Measurements from ENCODE around the gene MYCBPAP.

MYCBPAP gene

GRCh38 chr17:50469208-50469605, 39.0 kb upstream of the MYCBPAP start:
- no peak for TF ChIP-seq CTCF (IDR thresholded peaks at IDR 0.05)

DNA sequence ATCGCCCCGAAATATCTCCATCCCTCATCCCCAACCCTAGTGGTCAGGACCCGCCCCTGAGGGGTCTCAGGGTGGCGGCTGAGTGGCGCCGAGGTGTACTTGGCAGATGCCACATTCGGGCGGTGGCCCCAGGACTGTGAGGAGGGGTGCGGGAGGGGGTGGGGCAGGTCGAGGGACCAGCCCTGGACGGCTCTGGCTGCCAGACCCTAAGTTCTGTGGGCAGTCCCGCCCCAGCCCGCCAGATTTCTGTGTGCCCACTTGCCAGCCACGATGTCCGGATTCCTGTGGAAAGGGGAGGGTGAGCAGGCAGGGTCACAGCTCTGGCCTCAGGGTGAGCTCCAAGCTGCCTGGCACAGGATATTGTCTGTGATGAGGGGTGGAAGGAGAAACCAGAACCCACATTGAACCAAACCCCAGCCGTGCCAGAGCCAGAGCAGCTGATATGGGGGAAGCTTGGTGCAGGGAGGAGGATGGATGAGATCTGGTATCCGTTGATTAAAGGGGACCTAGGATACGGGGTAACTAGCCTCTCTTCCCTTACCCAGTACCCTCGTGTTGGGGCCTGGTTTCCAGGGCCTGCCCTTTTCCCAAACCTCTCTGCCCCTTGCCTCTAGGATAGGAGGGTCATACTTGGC, 38.5 kb upstream of the MYCBPAP start:
- no peak for TF ChIP-seq CTCF (IDR thresholded peaks at IDR 0.05)

GRCh38 chr17:50470426-50470825, 37.8 kb upstream of the MYCBPAP start:
- TF ChIP-seq CTCF (IDR thresholded peaks at IDR 0.05), result no peak

DNA sequence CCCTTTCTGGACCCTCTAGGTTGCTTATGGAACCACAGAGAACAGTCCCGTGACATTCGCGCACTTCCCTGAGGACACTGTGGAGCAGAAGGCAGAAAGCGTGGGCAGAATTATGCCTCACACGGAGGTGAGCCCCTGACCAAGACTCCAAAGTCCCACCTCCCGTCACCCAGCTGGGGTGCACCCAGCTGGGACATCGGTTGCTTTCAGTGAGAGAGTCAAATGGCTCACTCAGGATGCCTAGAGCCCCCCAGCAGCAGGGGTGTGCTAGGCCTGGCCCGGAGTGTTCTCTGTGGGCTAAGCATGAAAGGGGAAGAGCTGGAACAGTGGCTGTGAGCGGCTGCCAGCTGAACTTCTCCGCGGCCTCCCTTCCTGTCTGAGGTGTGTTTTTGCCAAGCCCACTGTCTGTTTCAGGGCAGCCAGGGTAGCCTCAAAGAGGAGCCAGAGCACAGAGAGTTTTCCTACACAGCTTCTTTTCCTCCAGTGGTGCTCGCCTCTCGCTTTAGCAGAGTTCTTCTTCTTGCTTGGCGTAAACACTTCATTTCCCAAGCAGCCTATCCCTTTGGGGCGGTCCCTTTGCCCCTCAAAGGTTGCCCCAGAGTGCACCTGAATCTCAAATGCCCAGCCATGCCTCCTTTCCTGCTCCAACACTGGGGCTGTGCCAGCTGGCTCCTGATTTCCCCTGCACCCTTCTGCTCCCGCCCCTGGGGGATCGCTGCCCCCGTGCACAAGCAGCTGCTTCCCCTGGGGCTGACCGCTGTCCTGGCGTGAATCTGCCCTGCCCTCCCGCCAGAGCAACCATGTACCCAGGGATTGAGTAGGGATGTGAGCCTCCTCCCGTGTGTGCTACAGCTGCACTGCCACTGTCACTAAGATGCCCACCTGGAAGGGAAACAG, 37.0 kb upstream of the MYCBPAP start:
- TF ChIP-seq CTCF (IDR thresholded peaks at IDR 0.05), result no peak

- no peak for TF ChIP-seq CTCF (IDR thresholded peaks at IDR 0.05)
These were observed 36.0 kb upstream of the MYCBPAP start for GRCh38 chr17:50472286-50472685.

DNA sequence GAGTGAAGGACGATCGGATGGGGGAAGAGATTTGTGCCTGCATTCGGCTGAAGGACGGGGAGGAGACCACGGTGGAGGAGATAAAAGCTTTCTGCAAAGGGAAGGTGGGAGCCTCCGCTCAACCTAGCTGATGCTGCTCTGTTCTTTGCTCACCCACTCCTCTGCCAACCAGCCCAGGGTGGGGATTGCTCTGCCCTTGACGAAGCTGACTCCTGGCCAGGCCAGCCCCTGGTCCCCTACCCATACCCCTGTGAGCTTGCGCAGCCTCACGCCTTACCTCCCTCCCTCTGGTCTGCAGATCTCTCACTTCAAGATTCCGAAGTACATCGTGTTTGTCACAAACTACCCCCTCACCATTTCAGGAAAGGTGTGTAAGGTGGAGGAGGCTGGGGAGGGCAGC, 34.3 kb upstream of the MYCBPAP start:
- no peak for TF ChIP-seq CTCF (IDR thresholded peaks at IDR 0.05)

DNA sequence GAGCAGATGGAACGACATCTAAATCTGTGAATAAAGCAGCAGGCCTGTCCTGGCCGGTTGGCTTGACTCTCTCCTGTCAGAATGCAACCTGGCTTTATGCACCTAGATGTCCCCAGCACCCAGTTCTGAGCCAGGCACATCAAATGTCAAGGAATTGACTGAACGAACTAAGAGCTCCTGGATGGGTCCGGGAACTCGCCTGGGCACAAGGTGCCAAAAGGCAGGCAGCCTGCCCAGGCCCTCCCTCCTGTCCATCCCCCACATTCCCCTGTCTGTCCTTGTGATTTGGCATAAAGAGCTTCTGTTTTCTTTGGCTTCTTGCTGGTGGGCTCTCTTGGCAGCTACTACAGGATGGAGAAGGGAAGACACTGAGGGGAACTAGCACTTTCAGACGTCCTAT, 33.7 kb upstream of the MYCBPAP start:
- no peak for TF ChIP-seq CTCF (IDR thresholded peaks at IDR 0.05)
